Lung (tissue), 12 donors: ENCODE data around the gene NEURL1B. TPM values are rescaled to one million over a fixed set of nuclear protein-coding genes. Genes with fewer than 3 reads are reported as not detected.
A peak's percentile ranks its signal among the peaks of the same experiment; 100 is the strongest.

ENCODE experiments used
- ATAC-seq: fragments of 200-7000 bp; cut with Tn5 transposase; one replicate; pipeline ENCODE4 v1.9.1; 2020; ENCODE audit warnings: moderate number of reproducible peaks; ENCODE audit not compliant: insufficient read depth, low FRiP score
- DNase-seq, 3 donors: peaks; one replicate each; pipeline ENCODE4 v3.0.0-alpha.2; 2013 to 2017
- H3K27ac ChIP-seq, 2 donors: one replicate each; pipeline ENCODE4 v1.5.1; 2013; ENCODE audit warnings: mild to moderate bottlenecking in 2 of 2, moderate library complexity in 2 of 2, control low read depth in 1 of 2, inconsistent platforms in 1 of 2, low read depth in 1 of 2, low read length in 1 of 2
- H3K27me3 ChIP-seq, 3 donors: one replicate each; pipeline ENCODE4 v1.5.1; 2013; ENCODE audit warnings: low read length in 2 of 3; ENCODE audit not compliant: control insufficient read depth in 3 of 3, insufficient read depth in 3 of 3
- H3K36me3 ChIP-seq, 4 donors: one replicate each; pipeline ENCODE4 v1.5.1; 2013; ENCODE audit warnings: low read length in 4 of 4, mild to moderate bottlenecking in 1 of 4, moderate library complexity in 1 of 4; ENCODE audit not compliant: control insufficient read depth in 4 of 4, insufficient read depth in 4 of 4
- H3K4me1 ChIP-seq, 5 donors: one replicate each; pipeline ENCODE4 v1.5.1; 2013; ENCODE audit warnings: low read length in 5 of 5, mild to moderate bottlenecking in 2 of 5, moderate library complexity in 1 of 5; ENCODE audit not compliant: control insufficient read depth in 5 of 5, insufficient read depth in 5 of 5
- H3K4me3 ChIP-seq: one replicate; pipeline ENCODE4 v1.5.1; 2013; ENCODE audit warnings: mild to moderate bottlenecking, control low read depth, moderate library complexity
- H3K9ac ChIP-seq, 2 donors: one replicate each; pipeline ENCODE4 v1.5.1; 2013; ENCODE audit warnings: low read length in 2 of 2, control low read depth in 1 of 2; ENCODE audit not compliant: insufficient read depth in 1 of 2
- H3K9me3 ChIP-seq, 4 donors: one replicate each; pipeline ENCODE4 v1.5.1; 2013; ENCODE audit warnings: low read length in 3 of 4, mild to moderate bottlenecking in 1 of 4, moderate library complexity in 1 of 4; ENCODE audit not compliant: control insufficient read depth in 4 of 4, insufficient read depth in 3 of 4
- WGBS, 2 donors: extraction: QIAGEN DNeasy Blood & Tissue Kit; methylation state at CpG; one replicate each; pipeline ENCODE4 v1.1.7; 2013; 5-methylcytosine and 5-hydroxymethylcytosine counted together
- polyA plus RNA-seq, 2 donors: library from polyadenylated mRNA; stranded (reverse); fragments of 200-250 nt; gene quantifications; one replicate each; pipeline ENCODE4 v1.2.1, GENCODE V29; 2013
- total RNA-seq, 2 donors: library from RNA; depleted of rRNA in 1 of 2; stranded (reverse); fragments of >200 nt in 1 of 2; gene quantifications; one replicate each; pipeline ENCODE4 v1.2.1, GENCODE V29; 2014 to 2021
- TF ChIP-seq, protein P1 (sequence below): IDR thresholded peaks from 2 replicates; pipeline ENCODE4 v1.5.1; 2012; ENCODE audit warnings: mild to moderate bottlenecking; ENCODE audit errors: control extremely low read depth, extremely low read depth
- donor health status: control.
- donor health status: control.
- donor health status: Bipolar disorder and iron deficiency.
- donor health status: healthy.
- donor health status: DM: yes; HTN: yes; CAD: no.

Gene NEURL1B
- total and polyA plus RNA-seq, 4 donors = 5.1 to 26.4 (median 11.8) TPM

DNA sequence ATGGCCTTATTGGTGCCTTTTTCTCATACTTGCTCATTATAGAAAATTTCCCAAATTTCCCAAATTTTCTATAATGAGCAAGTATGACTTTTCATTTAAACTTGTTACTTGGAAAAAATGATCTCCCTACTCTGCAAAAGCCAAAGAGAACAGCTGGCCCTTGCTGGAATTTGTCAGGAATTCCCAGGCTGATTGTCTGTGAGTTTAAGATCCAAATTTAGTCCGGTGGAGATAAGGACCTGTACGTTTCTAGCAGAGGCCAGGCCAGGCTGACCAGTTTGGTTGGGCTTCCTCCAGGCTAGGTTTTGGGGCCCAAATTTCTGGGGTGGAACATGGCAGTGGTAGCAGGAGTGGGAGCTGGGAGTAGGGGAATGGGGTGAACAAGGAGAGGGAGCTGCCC is 51.9 kb downstream of the NEURL1B start:
- Histone ChIP-seq H3K9ac (peak overlapping the region in 1 of 2 donors; percentile 17), H3K4me1 (peaks cover 7 to 32% (median 14%) of the 10 kb centered on the region in 5 donors), H3K27me3 (no peaks in the 10 kb centered on the region), H3K36me3 (peaks cover 0 to 5% (median under 1%) of the 10 kb centered on the region in 4 donors), H3K27ac (peak overlapping the region in 1 of 2 donors; percentile 55), H3K9me3 (no peaks in the 10 kb centered on the region), H3K4me3 (no peak overlapping the region)
- 55 to 61% methylated on average over 2 of the region's 2 CpGs for WGBS, 2 donors
- ATAC-seq (no peak), DNase-seq (peak; percentile 67 to 84 (median 84))
- TF ChIP-seq, protein P1, sequence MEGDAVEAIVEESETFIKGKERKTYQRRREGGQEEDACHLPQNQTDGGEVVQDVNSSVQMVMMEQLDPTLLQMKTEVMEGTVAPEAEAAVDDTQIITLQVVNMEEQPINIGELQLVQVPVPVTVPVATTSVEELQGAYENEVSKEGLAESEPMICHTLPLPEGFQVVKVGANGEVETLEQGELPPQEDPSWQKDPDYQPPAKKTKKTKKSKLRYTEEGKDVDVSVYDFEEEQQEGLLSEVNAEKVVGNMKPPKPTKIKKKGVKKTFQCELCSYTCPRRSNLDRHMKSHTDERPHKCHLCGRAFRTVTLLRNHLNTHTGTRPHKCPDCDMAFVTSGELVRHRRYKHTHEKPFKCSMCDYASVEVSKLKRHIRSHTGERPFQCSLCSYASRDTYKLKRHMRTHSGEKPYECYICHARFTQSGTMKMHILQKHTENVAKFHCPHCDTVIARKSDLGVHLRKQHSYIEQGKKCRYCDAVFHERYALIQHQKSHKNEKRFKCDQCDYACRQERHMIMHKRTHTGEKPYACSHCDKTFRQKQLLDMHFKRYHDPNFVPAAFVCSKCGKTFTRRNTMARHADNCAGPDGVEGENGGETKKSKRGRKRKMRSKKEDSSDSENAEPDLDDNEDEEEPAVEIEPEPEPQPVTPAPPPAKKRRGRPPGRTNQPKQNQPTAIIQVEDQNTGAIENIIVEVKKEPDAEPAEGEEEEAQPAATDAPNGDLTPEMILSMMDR = no peak

DNA sequence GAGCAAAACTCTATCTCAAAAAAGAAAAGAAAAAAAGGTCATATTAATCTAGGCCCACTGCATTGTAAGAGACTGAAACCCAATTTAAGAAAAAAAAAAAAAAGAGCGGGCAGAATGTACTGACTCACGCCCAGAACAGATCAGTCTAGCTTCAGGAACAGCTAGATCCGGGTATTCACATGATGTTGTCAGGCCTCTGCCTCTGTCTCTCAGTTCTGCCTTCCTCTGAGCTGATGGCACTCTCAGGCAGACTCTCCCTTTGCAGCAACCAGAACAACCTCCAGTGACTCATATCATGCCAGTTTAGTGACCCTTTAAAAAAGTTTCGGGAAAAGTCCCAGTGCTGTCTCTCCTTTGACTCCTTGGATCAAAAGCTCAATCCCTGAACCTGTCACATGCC is 53.0 kb downstream of the NEURL1B start:
- H3K36me3 ChIP-seq = peaks cover 0 to 4% (median 0%) of the 10 kb centered on the region in 4 donors
- H3K27me3 ChIP-seq = no peaks in the 10 kb centered on the region
- H3K4me3 ChIP-seq = no peak overlapping the region
- TF ChIP-seq, protein P1 = no peak
- peak overlapping the region in 1 of 2 donors; percentile 11 for H3K27ac ChIP-seq
- H3K4me1 ChIP-seq = peaks cover 0 to 28% (median 9%) of the 10 kb centered on the region in 5 donors
- DNase-seq (no peak), ATAC-seq (no peak)
- 70 to 91% methylated on average over 4 of the region's 4 CpGs for WGBS, 2 donors
- no peak overlapping the region for H3K9ac ChIP-seq
- no peaks in the 10 kb centered on the region for H3K9me3 ChIP-seq

DNA sequence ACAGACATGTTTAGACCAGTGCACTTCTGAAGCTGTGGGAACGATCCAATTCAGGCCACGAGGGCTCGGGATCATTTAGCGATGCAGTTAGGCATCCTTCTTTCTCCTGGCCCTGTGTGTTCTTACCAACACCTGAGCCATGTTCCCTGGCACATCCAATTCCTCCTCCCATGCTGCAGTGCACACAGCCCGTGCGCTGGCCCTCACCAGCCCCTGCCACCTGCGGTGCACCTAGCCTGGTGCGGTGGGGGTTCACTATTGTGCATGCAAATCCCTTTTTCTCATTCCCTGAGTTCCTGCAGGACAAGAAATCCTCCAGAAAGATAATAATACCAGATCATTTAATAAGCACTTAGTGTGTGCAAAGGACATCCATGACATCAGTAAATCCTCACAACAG is 53.5 kb downstream of the NEURL1B start:
- Histone ChIP-seq H3K27me3 (no peaks in the 10 kb centered on the region), H3K36me3 (no peaks in the 10 kb centered on the region), H3K9ac (no peak overlapping the region), H3K27ac (peak overlapping the region in 1 of 2 donors; percentile 66), H3K4me1 (peaks cover 0 to 29% (median 7%) of the 10 kb centered on the region in 5 donors), H3K4me3 (no peak overlapping the region), H3K9me3 (no peaks in the 10 kb centered on the region)
- ATAC-seq = no peak
- TF ChIP-seq, protein P1 = no peak
- WGBS, 2 donors = 95 to 98% methylated on average over 8 of the region's 8 CpGs
- DNase-seq = no peak
